Measurements from ENCODE around the gene RAPGEFL1.

DNA sequence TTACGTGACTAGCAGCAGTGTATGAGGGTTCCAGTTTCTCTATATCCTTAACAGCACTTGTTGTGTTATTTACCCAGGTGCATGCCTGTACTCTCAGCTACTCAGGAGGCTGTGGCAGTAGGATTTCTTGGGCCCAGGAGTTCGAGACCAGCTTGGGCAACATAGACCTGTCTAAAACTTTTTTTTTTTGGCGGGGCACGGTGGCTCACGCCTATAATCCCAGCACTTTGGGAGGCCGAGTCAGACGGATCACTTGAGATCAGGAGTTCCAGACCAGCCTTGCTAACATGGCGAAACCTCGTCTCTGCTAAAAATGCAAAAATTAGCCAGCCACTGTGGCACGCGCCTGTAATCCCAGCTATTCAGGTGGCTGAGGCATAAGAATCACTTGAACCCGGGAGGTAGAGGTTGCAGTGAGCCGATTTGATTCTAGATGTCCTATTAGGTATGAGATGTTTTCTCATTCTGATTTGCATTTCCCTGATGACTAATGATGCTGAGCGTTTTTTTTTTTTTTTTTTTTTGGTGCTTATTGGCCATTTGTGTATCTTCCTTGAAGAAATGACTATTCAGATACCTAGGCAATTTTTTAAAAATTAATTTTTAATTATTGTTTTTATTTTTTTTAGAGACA lies 23.6 kb upstream of the RAPGEFL1 start:
- TF ChIP-seq POLR2AphosphoS5 (IDR thresholded peaks at IDR 0.05; ENCODE audit: low read depth, low read length) (no peak), EZH2 (IDR thresholded peaks at IDR 0.05; ENCODE audit: low read depth, low read length, severe bottlenecking) (no peak), POLR2A (IDR thresholded peaks at IDR 0.05; ENCODE audit: control extremely low read depth in 1 of 2, low read depth in 2 of 2, low read length in 2 of 2) (no peak), NANOG (IDR thresholded peaks at IDR 0.05; ENCODE audit: insufficient read depth, low read depth, low read length, poor library complexity, severe bottlenecking) (no peak)
- TF ChIP-seq, protein P1, sequence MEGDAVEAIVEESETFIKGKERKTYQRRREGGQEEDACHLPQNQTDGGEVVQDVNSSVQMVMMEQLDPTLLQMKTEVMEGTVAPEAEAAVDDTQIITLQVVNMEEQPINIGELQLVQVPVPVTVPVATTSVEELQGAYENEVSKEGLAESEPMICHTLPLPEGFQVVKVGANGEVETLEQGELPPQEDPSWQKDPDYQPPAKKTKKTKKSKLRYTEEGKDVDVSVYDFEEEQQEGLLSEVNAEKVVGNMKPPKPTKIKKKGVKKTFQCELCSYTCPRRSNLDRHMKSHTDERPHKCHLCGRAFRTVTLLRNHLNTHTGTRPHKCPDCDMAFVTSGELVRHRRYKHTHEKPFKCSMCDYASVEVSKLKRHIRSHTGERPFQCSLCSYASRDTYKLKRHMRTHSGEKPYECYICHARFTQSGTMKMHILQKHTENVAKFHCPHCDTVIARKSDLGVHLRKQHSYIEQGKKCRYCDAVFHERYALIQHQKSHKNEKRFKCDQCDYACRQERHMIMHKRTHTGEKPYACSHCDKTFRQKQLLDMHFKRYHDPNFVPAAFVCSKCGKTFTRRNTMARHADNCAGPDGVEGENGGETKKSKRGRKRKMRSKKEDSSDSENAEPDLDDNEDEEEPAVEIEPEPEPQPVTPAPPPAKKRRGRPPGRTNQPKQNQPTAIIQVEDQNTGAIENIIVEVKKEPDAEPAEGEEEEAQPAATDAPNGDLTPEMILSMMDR (IDR thresholded peaks at IDR 0.05; ENCODE audit: control extremely low read depth in 1 of 3, insufficient read depth in 1 of 3, low read depth in 1 of 3, low read length in 3 of 3), result no peak
- TF ChIP-seq, protein P2, sequence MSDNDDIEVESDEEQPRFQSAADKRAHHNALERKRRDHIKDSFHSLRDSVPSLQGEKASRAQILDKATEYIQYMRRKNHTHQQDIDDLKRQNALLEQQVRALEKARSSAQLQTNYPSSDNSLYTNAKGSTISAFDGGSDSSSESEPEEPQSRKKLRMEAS (IDR thresholded peaks at IDR 0.05), result no peak

Data from H1 (cell line).